Activated effector memory CD4-positive, alpha-beta T cell treated with Interleukin-2 at 50 U/mL for 16 hours (primary cell): ENCODE measurements around the gene GLMP.
"Not testable (repeated sequence)": the region's sequence is repeated elsewhere in the genome, so short reads cannot be mapped to it uniquely, and the experiment has no call there.

Experiments
- DNase-seq: peaks from one replicate; pipeline ENCODE4 v3.0.0-alpha.2; 2020

Gene GLMP, protein sequence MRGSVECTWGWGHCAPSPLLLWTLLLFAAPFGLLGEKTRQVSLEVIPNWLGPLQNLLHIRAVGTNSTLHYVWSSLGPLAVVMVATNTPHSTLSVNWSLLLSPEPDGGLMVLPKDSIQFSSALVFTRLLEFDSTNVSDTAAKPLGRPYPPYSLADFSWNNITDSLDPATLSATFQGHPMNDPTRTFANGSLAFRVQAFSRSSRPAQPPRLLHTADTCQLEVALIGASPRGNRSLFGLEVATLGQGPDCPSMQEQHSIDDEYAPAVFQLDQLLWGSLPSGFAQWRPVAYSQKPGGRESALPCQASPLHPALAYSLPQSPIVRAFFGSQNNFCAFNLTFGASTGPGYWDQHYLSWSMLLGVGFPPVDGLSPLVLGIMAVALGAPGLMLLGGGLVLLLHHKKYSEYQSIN

DNA sequence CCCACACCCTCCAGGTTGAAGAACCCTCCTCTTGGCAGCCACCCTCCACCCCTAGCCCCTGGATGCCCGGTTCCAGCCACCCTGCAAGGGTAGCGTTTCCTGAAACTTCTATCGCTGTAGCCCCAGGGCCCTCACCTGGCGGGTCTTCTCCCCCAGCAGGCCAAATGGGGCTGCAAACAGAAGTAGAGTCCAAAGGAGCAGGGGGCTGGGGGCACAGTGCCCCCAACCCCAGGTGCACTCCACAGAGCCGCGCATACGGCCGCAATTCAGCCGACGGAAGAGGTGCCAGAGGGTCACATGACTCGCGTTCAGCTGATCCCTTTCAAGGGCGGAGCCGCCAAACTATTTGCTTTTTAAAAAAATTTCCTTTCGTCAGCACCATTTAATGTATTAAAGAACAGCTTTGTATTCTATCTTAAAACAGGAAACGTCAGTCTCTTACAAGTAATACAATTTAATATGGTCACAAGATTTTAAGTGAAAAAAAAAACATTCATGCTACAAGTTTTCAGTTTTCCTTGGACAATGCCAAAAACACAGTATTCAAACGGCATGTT is at the start of gene GLMP:
Gene GLMP (minus strand): TSS at position 289 of the 557 bp plus-strand sequence. CDS start 34 bp downstream, at position 255.
- DNase-seq, result peak; percentile 44

DNA sequence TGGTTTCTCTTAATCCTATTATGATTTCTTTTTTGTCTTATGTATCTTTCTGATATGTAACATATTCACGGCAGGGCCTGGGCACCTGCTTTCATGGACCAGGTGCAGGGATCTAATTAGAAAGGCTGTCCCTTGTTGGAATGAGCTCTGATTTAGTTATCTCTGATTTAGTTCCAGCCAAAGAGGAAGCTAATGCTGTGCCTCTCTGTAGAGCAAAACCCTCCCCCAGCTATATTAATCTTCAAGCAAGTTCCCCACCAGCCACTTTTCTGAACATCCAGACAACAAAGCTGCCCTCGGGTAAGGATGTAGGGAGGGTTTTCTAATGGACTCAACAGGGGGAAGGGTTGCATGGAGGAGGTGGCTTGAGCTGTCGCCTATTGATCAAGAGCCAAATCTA is 48.9 kb upstream of the GLMP start:
- no peak for DNase-seq

DNA sequence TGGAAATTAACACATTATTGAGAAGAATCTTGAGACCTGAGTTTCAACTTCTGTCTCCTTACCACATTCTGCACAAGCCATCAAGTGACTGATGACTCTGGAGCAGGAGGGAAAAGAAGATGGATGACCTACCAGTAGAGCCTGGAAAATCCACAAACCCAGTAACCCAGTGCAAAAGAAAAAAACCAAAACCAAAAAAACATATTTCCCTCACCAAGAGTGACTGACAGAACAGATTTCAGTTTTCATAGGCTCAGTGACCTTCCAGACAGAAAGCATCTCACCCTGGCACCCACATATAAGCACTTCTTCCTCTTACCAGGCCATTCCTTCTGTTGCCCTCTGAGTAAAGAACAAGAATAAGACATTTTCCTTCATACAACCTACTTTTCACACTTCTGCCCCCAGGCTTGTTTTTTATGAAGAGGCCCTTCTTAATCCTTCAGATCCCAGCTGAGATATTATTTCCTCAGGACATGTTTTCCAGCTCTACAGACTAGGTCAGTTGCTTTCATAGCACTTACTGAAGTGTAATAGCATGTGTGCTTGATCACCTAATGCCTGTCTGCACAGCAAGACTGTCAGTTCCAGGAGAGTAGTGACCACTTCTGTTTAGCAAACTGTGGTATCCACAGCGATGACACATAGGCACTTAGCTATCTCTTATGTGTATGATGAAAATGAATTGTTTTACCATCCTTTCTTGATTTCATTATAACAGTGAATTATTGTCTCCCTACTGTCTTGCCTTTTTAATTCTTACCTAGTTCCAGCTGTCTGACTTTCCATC is 46.9 kb upstream of the GLMP start:
- no peak for DNase-seq

DNA sequence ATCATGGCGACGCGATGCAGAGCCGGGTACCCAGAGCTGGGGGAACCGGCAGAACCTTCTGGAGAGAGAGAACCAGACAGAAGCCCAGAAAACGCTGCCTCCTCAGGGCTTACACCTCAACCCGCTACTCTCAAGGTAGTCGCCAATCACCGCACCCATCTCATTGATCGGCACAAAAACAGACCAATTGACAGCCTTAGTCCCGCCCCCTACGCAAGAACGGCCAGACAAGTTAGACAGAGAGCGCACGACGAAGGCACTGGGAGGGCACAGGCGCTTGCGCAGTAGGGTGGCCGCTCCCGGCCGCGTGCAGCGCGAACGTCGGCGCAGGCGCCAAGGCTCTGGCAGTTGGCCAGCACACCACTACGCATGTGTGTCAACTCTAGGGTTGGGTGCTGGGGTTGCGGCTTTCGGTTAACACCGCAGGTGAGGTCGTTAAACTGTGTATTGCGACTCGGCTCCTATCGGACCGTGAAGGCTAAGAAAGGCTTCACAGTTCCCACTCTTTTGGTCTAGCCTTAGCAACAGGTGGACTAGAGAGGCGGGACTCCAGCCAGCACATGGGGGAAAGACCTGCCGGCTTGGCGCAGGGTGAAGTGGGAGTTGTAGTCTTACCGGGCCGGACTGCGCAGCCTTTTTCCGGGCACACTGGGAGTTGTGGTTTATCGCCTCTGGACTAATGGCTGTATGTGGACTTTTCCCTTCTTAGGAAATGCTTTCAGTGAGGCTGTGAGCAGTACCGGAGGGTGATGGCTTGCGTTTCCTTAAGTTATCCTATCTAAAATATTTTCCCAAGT is 42.9 kb upstream of the GLMP start, which contains the start of the genes CCT3 and TSACC:
Gene CCT3 (minus strand): TSS at position 113 of the 797 bp plus-strand sequence. CDS start 108 bp downstream, at position 5.
Gene TSACC (plus strand): TSS at position 347 of the 797 bp plus-strand sequence. CDS start 1,232 bp downstream, outside the sequence.
- peak; percentile 99 for DNase-seq

DNA sequence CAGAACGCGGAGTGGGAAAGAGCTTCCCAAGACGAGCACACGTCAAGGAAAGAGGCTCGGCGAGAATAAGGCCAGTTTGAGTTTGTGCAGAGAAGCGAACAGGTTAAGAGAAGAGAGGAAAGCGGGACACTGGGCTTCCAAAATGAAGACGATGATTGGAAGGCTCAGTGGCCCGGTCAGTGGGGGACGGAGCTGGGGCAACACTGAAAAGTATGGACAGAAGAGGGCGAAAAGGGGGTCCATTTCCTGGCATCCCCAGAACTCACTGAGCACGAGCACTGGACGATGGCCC is 42.4 kb upstream of the GLMP start:
- DNase-seq, result no peak

DNA sequence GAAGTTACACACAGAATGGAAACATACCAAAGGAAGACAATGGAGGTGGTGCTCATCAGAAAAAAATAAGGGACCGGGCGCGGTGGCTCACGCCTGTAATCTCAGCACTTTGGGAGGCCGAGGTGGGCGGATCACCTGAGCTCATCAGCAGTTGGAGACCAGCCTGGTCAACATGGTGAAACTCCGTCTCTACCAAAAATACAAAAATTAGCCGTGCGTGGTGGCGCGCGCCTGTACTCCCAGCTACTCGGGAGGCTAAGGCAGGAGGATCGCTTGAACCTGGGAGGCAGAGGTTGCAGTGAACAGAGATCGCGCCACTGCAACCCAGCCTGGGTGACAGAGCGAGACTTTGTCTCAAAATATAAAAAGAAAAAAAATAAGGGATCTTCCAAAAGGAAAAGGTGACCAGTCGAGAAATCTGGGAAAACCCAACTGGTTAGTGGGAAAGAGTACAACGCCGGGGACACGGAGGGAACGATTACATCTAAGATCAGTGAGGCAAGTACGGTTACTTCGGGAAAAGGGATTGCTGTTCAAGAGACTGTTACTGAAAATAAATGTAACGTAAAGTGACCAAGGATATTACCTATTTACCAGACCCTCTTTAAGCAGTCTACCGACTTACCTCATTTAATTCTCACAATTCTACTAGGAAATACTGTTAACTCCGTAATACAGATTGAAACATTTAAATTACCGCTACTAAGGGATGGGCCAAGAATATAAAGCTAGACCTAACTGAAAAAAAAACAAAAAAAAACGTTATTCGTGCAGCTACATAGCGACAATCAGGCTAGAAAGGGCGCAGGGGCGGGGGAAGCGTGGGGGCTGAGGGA is 41.8 kb upstream of the GLMP start:
- no peak for DNase-seq

DNA sequence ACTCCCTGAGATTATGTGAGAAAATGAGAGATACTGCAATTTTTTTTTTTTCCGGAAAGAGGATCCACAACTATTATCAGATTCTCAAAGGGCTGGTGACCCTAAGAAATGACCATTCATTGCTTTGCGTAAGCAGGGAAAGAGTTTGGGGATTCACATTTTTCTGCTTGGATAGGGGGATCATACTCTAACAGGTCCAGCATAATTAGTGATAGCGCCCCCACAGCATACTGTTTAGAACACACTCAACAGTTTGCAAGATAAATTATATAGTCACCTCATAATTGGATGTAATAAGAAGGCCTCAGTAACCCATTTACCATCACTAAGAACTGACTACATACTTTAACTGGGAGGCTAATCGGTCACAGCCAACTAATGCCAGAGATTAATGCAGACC is 40.8 kb upstream of the GLMP start:
- no peak for DNase-seq

DNA sequence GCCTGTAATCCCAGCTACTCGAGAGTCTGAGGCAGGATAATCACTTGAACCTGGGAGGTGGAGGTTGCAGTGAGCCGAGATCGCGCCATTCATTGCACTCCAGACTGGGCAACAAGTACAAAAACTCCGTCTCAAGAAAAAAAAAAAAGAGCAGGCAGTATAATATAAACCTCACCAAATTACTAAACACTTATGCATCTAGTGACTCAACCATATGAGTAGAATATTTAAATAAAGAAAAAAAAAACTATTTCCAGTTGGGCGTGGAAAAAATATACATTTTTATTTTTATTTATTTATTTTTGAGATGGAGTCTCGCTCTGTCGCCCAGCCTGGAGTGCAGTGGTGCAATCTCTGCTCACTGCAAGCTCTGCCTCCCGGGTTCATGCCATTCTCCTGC is 27.7 kb upstream of the GLMP start:
- DNase-seq, result not testable (repeated sequence)

DNA sequence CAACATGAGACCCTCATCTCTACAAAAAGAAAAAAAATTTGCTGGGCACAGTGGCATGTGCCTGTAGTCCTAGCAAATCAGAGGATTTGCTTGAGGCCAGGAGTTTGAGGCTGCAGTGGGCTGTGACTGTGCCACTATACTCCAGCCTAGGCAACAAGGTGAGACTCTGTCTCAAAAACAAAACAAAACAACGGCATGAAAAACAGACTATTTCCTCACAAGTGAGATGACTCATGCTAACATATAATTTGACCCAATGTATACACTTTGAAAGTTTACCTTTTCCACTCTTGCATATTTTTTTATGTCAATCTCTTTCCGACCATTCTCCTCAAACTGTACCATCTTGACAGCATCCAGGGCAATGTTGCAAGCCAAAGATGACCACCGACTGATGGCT is 25.1 kb upstream of the GLMP start:
- no peak for DNase-seq

DNA sequence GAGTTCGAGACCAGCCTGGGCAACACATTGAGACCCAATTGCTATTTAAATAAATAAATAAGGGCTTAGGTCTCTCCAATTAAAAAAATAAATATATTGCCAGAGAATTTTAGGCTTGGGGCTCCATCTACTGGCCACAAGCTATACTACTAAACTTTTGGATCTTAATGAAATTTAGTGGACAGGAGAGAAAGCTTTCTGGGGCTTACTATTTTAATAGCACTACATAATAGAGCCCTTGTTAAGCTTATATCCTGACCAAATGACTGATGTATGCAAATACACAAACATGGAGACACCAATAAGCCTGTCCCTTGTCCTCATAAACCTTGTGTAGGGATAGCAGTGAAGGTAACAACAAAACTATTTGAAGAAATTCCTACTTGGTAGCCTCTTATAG is 24.2 kb upstream of the GLMP start:
- DNase-seq, result no peak

DNA sequence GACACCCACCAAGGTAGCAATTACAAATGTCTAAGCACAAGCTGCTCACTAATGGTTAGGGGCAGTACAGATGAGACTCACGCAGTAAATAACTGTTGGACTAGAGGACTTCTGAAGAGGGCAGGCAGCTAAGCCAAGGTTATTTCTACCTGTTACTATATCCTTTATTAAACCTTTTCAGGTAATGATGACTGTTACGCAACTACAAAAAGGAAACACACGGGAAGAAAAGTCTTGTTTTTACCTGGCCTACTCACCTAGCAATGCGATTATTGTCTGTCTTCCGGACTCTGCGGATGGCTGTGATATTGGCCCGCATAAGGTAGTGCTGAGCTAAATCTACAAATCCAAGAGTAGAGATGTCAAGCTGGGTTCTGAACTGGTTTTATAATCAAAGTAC is 21.4 kb upstream of the GLMP start:
- no peak for DNase-seq

DNA sequence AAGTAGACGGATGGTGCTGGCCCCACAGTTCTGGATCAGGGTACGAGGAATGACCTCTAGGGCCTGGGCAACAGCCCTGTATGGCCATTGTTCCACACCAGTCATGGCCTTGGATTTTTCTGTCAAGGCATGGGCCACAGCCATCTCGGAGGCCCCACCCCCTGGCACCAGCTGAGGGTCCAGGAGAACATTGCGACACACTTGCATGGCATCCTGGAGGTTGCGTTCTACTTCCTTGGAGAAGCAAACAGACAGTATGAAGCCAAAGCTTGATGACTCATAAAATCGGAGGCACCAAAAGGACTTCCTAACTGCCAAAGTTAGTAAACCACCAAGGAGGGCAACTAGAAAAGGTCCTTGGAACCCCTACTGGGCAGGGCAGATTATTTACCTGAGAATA is 15.5 kb upstream of the GLMP start:
- DNase-seq, result no peak

DNA sequence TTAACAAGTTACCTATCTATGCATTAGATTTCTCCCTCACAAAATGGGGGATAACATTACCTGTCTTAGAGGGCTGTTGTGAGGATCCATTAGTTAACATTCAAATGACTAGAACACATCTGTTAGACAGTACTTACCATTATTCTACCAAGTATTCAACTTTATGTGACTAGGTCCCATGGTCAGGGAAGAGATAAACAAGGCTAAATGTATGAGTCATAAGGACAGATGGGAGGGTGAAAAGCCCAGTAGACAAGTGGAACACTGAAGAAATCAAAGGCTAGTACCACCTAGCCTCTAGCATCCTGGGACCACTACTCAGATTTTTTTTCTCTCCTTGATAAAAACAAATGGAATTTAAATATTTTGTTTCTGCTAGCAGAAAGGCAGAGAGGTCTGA is 12.6 kb upstream of the GLMP start:
- DNase-seq, result no peak

DNA sequence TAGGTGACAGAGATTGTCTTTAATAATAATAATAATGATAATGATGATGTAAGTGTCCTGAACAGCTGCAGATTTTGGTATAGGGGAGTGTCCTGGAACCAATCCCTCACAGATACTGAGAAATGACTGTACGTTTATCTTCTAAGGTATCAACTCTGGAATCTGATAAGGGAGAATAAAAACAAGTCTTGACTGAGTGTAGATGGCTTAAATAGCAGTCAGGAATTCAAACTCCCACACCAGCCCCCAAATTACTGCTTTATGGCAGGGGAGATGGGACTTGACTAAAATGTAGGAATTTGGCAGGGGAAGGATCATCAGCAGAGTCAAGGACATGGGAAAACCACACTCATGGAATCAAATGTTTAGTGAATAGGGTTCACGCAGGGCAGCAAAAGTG is 9.7 kb upstream of the GLMP start:
- DNase-seq, result no peak

DNA sequence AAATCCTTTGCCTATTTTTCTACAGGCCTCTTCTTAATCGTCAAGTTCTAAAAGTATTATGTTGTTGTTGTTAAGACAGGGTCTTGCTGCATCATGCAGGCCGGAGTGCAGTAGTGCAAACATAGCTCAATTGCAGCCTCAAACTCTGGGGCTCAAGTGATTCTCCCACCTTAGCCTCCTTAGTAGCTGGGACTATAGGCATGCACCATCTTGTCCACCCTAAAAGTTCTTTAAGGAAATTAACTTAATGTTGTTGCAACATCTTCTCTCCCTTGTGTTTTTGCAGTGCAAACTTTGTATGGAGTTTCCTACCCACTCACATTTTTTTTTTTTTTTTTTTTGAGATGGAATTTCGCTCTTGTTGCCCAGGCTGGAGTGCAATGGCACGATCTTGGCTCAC is 7.8 kb upstream of the GLMP start:
- DNase-seq, result no peak

DNA sequence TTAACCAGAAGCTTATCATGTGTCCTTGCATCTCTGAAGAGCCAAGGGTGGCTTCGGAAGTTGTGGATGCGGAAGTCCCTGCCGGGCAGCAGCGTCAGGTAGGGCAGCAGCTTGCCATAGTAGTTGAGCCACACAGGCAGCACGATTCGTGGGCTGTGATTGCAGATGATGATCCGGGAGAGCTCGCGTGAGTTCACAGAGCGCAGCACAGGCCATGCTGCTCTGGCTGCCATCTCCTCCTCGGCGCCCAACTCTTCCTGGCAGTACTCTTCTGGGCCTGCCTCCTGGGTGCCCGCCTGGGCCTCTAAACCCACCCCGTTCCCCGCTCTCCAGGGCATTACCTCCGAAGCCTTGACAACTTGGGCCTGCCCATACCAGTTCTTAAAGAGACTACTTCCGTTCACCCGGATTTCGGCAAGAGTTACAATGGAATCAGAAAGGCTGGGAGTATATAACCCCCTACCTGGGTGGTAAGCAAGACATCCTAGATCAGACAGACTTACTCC is 3.4 kb upstream of the GLMP start, which contains the start of gene VHLL:
Gene VHLL (minus strand): TSS at position 456 of the 506 bp plus-strand sequence. CDS start 118 bp downstream, at position 338.
- DNase-seq, result no peak

DNA sequence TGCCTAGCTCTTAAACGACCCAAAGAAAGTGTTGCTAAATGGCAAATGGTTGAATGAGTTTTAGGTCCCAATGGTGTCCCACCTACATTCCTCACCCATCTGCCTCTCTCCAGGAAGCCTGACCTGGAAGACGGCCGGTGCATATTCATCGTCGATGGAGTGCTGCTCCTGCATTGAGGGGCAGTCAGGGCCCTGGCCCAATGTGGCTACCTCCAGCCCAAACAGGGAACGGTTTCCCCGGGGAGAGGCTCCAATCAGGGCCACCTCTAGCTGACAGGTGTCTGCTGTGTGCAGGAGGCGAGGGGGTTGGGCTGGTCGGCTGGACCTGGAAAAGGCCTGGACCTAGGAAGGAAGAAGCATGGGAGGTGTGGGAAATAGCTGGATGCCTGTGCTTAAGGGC is 1.6 kb downstream of the GLMP start:
- DNase-seq, result no peak

DNA sequence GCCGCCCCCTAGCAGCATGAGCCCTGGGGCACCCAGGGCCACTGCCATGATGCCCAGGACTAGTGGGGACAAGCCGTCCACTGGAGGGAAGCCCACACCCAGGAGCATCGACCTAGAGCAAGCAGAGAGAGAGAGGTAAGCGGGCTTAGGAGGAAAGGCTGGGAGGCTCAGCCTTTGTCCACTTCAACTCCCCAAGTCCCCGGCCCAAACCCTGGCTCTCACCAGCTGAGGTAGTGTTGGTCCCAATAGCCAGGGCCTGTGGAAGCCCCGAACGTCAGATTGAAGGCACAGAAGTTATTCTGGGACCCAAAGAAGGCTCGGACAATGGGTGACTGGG is 2.4 kb downstream of the GLMP start:
- DNase-seq, result no peak

DNA sequence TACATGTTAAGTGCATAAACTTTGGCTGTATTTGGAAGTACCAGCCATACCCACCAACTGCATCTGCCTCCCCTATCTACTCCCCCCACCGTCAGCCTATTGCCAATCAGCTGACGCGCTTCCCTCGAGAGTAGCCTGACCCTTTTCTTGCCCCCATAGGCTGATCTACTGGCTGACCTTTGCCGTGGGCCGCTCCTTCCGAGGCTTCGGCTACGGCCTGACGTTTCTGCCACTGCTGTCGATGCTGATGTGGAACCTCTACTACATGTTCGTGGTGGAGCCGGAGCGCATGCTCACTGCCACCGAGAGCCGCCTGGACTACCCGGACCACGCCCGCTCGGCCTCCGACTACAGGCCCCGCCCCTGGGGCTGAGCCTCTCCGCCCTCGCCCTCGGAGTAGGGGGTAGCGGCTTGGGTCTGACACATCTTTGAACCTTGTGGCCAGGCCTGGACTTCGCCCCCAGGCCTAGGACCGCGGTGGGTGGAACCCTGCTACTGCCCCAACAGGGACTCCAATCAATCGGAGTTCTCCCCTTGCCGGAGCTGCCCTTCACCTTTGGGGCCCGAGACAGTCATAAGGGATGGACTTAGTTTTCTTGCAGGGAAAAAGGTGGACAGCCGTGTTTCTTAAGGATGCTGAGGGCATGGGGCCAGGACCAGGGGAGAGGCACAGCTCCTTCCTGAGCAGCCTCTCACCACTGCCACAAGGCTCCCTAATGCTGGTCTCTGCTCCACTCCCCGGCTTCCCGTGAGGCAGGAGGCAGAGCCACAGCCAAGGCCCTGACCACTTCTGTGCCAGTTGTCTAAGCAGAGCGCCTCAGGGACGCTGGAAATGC is 4.0 kb downstream of the GLMP start:
- DNase-seq, result no peak

DNA sequence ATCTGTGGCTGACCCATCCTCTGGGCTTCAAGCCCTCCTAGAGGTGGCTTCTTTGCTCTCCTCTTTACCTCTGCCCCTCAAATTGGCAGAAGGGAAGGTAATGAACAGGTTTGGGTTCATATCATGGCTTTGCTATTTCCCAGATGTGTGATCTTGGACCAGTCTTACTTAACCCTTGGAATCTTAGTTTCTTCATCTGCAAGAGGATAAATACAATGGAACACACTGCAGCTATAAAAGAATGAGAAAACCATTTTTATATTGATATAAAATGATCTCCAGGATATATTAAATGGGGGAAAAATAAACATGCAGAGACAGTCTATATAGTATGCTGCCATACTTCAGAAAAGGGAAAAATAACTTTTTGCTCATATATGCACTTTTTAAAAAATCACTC is 5.6 kb downstream of the GLMP start:
- DNase-seq, result no peak

DNA sequence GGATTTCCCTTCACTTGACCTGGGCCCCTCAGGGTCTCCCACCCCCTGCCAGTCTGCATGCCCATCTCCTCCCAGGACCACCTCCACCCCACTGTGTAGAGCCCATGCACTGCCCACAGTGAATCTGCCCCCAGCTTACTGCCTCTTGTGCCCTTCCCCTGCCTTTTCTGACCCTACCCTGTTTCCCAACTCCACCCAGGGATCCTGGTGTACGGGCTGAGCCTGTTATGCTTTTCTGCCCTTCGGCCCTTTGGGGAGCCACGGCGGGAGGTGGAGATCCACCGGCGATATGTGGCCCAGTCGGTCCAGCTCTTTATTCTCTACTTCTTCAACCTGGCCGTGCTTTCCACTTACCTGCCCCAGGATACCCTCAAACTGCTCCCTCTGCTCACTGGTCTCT is 9.4 kb downstream of the GLMP start:
- DNase-seq, result no peak
